Measurements from ENCODE around the gene OR5K4. TPM values are rescaled to one million over a fixed set of nuclear protein-coding genes. Genes with fewer than 3 reads are reported as not detected.
A peak's percentile ranks its signal among the peaks of the same experiment; 100 is the strongest.

The OR5K4 gene
- total RNA-seq, 1 donor from 2014 or later: not detected

GRCh38 chr3:98328933-98329332 is 24.7 kb upstream of the OR5K4 start:
- DNase-seq (ENCODE audit: low read depth): no peak
- TF ChIP-seq CTCF (conservative IDR thresholded peaks at IDR 0.05; ENCODE audit: low read depth, low read length): no peak
- no peak overlapping the region for H3K4me3 ChIP-seq (ENCODE audit: low read depth, low read length)

GRCh38 chr3:98329392-98330124 is 24.1 kb upstream of the OR5K4 start:
- H3K4me3 ChIP-seq (ENCODE audit: low read depth, low read length): no peak overlapping the region
- DNase-seq (ENCODE audit: low read depth): no peak
- TF ChIP-seq CTCF (conservative IDR thresholded peaks at IDR 0.05; ENCODE audit: low read depth, low read length): peak; percentile 83

- no peak overlapping the region for H3K4me3 ChIP-seq (ENCODE audit: low read depth, low read length)
- TF ChIP-seq CTCF (conservative IDR thresholded peaks at IDR 0.05; ENCODE audit: low read depth, low read length): no peak
Measured at GRCh38 chr3:98331329-98331728, 22.3 kb upstream of the OR5K4 start.

GRCh38 chr3:98333989-98334606 is 19.6 kb upstream of the OR5K4 start:
- peak; percentile 67 for TF ChIP-seq CTCF (conservative IDR thresholded peaks at IDR 0.05; ENCODE audit: low read depth, low read length)
- peak; percentile 32 for DNase-seq (ENCODE audit: low read depth)
- no peak overlapping the region for H3K4me3 ChIP-seq (ENCODE audit: low read depth, low read length)

More at GRCh38 chr3:98331329-98331728, 22.3 kb upstream of the OR5K4 start:
- no peak for DNase-seq (ENCODE audit: low read depth)

GRCh38 chr3:98339031-98339430 is 14.6 kb upstream of the OR5K4 start:
- no peak for DNase-seq (ENCODE audit: low read depth)
- no peak for TF ChIP-seq CTCF (conservative IDR thresholded peaks at IDR 0.05; ENCODE audit: low read depth, low read length)
- H3K4me3 ChIP-seq (ENCODE audit: low read depth, low read length): no peak overlapping the region

GRCh38 chr3:98341758-98342157 is 11.9 kb upstream of the OR5K4 start:
- TF ChIP-seq CTCF (conservative IDR thresholded peaks at IDR 0.05; ENCODE audit: low read depth, low read length): no peak
- DNase-seq (ENCODE audit: low read depth): no peak
- no peak overlapping the region for H3K4me3 ChIP-seq (ENCODE audit: low read depth, low read length)

Measured in epithelial cell of proximal tubule (primary cell).